T-helper 22 cell (primary cell): ENCODE measurements around the gene PPARD.
"Not testable (repeated sequence)": the region's sequence is repeated elsewhere in the genome, so short reads cannot be mapped to it uniquely, and the experiment has no call there.

Experiments used
- DNase-seq: peaks from one replicate; pipeline ENCODE4 v3.0.0-alpha.2; 2020; ENCODE audit warnings: low read depth

Gene PPARD

DNA sequence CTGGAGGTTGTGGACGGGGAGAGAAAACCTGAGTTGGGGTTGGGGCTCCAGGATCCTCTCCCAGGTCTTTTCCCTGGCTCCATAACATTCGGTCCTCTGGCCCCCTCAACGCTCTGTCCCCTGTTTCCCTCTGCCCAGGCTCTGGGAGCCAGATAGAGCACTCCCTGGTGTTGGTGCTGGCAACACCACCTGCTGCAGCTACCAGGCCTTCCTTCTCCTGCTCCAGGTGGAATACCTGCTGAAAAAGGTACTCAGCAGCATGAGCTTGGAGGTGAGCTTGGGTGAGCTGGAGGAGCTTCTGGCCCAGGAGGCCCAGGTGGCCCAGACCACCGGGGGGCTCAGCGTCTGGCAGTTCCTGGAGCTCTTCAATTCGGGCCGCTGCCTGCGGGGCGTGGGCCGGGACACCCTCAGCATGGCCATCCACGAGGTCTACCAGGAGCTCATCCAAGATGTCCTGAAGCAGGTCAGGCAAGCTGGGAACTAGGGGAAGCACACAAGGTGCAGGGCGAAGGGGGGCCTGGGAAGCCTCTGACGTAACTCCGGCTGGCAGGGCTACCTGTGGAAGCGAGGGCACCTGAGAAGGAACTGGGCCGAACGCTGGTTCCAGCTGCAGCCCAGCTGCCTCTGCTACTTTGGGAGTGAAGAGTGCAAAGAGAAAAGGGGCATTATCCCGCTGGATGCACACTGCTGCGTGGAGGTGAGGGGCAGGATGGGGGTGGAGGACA, 30.1 kb upstream of the PPARD start:
- no peak for DNase-seq

- DNase-seq = no peak
These were observed 29.6 kb upstream of the PPARD start for GRCh38 chr6:35312807-35313206.

- no peak for DNase-seq
These were observed 24.7 kb upstream of the PPARD start for GRCh38 chr6:35317483-35318195.

DNA sequence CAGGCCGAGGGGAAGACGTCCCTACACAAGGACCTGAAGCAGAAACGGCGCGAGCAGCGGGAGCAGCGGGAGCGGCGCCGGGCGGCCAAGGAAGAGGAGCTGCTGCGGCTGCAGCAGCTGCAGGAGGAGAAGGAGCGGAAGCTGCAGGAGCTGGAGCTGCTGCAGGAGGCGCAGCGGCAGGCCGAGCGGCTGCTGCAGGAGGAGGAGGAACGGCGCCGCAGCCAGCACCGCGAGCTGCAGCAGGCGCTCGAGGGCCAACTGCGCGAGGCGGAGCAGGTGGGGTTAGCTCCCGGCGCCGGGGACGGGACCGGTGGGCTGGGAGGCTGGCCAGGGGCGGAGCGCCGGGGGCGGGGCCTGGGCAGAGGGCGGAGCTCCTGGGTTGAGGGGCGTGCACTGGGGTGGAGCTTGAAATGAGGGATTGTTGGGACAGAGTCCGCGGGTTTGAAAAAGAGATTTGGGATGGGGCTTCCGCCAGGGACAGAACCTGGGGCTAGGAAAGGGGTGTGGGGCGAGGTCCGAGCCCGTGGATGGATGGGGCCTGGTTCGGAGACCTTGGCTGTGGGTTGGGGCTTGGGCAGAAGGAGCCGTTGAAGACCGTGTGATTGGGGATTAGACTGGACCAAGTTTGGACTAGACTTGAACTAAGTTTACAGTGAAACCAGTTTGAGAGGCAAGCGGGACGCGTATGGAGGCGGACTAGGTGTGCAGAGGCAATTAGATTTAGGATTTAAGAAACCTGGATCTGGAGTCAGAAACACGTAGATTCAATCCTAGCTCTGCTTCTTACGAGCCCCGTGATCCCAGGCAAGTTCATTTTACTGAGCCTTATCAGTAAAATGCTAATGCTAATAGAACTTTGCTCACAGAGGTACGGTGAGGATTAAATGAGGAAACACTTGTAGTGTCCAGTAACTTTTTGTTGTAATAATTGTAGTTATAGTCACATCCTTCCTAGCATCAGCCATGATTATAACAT, 23.9 kb upstream of the PPARD start:
- DNase-seq = no peak

GRCh38 chr6:35319346-35320030, 22.9 kb upstream of the PPARD start:
- DNase-seq = no peak

DNA sequence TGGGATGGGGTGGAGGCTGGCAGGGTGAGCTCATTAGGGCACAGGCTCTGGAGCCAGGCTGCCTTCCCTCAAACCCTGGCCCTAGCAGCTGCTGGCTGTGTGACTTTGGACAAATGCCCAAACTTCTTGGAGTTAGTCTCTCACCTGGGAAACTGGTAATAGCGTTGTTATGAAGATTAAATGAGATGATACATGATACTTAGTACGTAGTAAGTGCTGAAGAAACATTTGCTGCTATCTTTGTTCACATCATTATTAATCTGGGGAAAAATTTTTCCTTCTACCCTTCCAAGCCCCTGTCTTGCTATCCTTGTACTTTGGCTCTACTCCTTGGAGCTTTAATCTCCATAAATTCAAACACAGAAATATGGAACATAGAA, 22.3 kb upstream of the PPARD start:
- no peak for DNase-seq

GRCh38 chr6:35321091-35321490, 21.3 kb upstream of the PPARD start:
- no peak for DNase-seq

DNA sequence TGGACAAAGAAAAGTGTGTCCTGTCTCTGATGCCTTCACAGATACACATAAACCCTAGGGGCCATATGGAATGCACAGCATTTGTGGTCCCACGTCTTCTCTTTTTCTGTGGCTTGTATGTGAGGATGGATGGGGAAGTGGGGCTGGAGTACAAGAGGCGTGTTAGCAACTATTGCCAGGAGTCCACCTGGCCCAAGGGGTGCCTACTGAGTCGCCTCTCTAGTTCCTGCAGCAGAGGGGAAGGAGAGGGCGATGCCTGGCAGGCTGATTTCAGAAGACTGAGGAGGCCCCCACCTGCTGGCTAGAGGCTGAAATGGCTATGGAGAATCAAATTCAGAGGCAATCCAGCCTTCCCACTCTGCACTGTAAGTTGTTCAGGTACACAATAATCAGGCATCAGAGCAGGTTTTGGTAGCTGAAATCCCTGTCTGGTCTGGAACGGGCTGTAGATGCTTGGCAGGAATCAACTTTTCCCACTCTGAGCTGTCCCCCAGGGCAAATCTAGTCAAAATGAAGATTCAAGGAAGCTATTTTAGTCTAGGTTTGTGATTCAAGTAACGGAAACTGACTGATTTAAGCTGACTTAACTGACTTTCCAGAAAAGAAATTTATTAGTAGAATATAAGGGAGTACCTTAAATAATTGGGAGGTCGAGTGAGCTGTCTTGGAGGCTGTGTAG, 14.9 kb upstream of the PPARD start:
- peak; percentile 49 for DNase-seq

- no peak for DNase-seq
These were observed 14.1 kb upstream of the PPARD start for GRCh38 chr6:35328108-35328723.

DNA sequence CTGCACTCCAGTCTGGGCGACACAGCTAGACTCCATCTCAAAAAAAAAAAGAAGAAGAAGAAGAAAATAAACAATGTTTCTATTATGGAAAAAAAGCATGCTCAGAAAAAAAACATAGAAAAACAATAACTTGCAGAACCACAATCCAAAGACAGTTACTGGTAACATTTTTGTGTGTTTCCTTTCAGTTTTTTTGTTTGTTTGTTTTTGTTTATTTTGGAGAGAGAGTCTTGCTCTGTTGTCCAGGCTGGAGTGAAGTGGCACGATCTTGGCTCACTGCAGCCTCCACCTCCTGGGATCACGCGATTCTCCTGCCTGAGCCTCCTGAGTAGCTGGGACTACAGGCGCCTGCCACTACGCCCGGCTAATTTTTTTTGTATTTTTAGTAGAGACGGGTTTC, 13.4 kb upstream of the PPARD start:
- DNase-seq = not testable (repeated sequence)

DNA sequence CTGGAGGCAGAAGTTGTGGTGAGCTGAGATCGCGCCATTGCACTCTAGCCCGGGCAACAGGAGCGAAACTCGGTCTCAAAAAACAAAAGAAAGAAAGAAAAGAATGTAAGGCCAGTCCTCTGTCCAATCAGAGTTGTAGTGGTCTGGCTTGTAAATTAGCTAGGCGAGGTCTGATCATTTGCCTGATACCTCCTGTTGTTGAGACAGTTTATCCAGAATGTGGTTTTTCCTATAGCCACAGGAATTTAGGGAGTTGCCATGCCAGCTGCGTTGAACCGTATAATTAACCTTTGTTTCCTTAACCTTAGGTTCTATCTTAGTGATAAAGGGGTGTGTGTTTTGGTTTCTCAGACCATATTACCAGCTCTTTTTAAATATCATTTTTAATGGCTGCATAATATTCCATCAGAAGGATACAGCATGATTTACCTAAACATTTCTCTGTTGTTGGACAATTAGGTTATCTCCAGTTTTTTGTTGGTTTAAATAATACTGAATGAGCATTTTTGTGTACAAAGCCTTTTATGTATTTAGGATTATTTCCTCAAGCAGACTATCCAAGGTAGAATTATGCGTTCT, 11.7 kb upstream of the PPARD start:
- no peak for DNase-seq

DNA sequence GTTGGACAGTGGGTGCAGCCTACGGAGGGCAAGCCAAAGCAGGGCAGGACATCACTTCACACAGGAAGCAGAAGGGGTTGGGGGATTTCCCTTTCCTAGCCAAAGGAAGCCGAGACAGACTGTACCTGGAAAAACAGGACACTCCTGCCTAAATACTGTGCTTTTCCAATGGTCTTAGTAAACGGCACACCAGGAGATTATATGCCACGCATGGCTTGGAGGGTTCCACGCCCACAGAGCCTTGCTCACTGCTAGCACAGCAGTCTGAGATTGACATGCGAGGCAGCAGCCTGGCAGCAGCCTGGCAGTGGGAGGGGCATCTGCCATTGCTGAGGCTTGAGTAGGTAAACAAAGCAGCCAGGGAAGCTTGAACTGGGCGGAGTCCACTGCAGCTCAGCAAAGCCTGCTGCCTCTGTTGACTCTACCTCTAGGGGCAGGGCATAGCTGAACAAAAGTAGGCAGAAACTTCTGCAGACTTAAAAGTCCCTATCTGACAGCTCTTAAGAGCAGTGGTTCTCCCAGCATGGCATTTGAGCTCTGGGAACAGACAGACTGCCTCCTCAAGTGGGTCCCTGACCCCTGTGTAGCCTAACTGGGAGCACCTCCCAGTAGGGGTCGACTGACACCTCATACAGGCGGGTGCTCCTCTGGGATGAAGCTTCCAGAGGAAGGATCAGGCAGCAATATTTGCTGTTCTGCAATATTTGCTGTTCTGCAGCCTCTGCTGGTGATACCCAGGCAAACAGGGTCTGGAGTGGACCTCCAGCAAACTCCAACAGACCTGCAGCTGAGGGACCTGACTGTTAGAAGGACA, 10.1 kb upstream of the PPARD start:
- DNase-seq = peak; percentile 64

GRCh38 chr6:35341557-35341956, 801 bp upstream of the PPARD start:
- DNase-seq = no peak

DNA sequence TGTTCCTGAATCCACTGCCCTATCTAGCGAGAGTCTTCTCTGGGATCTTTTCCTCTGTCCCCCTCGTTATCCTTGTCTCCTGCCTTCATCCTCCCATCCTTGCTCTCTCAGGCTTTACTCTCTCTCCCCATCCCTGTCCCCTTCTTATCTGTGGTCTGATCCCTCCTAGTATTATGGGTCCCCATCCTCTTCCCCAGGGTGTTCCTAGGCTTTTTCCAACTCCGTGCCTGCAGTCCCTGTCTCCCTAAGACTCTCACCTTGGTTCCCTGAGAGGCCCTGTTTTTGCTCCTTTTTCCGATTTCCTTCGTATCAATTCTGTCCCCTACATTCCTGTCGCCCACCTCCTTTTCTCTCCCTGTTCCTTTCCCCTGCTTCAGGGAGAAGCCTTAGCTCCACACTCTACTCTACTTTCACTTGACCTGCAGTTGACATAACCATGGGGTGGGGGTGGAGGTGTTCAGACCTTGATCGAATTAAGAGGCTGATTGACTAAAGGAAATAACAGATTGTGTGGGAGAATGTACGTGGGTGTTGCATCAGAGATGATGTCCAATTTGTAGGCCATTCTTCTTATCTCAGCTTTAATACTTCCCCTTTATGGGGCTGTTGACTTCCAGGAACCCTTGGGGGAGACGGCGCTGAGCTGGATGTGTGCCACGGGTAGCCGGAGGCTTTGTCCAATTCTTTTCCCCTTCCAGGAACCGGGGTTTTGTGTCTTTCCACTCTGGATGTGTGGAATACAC, 905 bp downstream of the PPARD start:
- no peak for DNase-seq

DNA sequence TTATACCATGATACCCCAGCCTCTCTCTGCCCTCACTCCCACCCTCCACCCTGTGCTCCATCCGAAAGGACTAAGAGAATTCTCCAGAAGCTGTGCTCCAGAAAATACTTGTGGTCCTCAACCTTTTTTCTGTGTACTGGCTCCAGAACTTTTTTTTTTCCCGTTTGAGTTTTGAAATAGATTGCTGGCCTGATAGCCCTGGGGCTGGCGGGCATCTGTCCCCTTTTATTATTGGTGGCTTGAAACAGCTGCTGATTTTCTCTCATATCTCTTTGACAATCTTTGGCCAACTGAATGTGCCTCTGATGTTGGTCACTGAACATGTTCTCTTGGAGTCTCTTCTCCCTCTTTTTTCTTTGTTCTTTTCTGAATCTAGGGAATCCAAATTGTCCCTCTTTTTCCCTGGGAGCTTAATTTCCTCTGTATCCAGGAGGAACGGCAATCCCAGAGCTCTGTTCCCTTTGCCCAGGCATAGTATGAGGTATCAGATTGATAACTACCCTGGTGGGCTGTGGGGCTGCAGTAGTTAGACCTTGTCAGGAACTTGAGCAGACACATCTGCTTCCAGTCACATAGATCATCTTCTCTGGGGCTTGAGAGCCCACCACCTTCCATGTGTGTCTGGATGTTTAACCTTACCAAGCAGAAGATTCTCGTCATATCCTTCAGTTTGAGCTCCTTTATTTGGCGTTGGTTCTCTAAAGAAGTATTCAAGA, 1.6 kb downstream of the PPARD start:
- no peak for DNase-seq

- DNase-seq = no peak
These were observed 9.1 kb downstream of the PPARD start for GRCh38 chr6:35351422-35351821.

DNA sequence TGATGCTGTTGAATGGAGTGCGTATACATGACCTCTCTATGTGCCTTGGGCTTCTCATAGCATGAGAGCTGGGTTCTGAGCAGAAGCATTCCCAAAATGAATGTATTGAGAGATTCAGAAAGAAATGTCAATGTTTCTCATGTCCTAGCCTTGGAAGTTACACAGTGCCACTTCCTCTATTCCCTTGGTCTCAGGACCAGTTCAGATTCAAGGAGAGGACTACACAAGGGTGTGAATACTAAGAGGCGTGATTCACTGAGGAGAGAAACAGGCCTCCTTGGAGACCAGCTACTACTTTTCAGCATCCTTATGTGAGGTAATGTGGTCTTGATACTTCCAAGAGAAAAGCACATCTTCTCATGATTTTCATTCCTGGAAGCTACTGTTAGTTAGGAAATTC, 10.4 kb downstream of the PPARD start:
- no peak for DNase-seq

GRCh38 chr6:35354361-35355135, 12.2 kb downstream of the PPARD start:
- DNase-seq = no peak
